T-helper 2 cell treated with Interferon-gamma antibody and Interleukin-4, amounts not matched to agents 5 μg/mL and 100 μg/mL, for 36 hours (primary cell): ENCODE measurements around the gene NDC1.

Experiments used
- DNase-seq: peaks from one replicate; pipeline ENCODE4 v3.0.0; 2021; ENCODE audit warnings: low spot score
- H3K27ac Mint-ChIP-seq: one replicate; pipeline ENCODE4 v1.8.0; 2021; ENCODE audit warnings: mild to moderate bottlenecking, mixed read lengths
- H3K27me3 Mint-ChIP-seq: one replicate; pipeline ENCODE4 v1.8.0; 2021; ENCODE audit warnings: low read depth, mixed read lengths
- H3K36me3 Mint-ChIP-seq: one replicate; pipeline ENCODE4 v1.8.0; 2021; ENCODE audit warnings: low read depth, mixed read lengths
- H3K4me1 Mint-ChIP-seq: one replicate; pipeline ENCODE4 v1.8.0; 2021; ENCODE audit warnings: low read depth, mixed read lengths
- H3K4me3 Mint-ChIP-seq: one replicate; pipeline ENCODE4 v1.8.0; 2022; ENCODE audit warnings: mild to moderate bottlenecking, moderate library complexity, mixed read lengths
- H3K9me3 Mint-ChIP-seq: one replicate; pipeline ENCODE4 v1.8.0; 2021; ENCODE audit warnings: mixed read lengths

NDC1 gene

GRCh38 chr1:53811414-53811851, 26.7 kb downstream of the NDC1 start:
- no peak overlapping the region for H3K27ac Mint-ChIP-seq
- peaks cover 27% of the 10 kb centered on the region for H3K4me1 Mint-ChIP-seq
- H3K27me3 Mint-ChIP-seq = no peaks in the 10 kb centered on the region
- H3K36me3 Mint-ChIP-seq = peaks cover 65% of the 10 kb centered on the region
- H3K4me3 Mint-ChIP-seq = no peak overlapping the region
- no peak for DNase-seq
- no peaks in the 10 kb centered on the region for H3K9me3 Mint-ChIP-seq

GRCh38 chr1:53810497-53810896, 27.6 kb downstream of the NDC1 start:
- Mint-ChIP-seq H3K4me1 (peaks cover 21% of the 10 kb centered on the region), H3K27ac (peak overlapping the region; percentile 22), H3K36me3 (peaks cover 58% of the 10 kb centered on the region), H3K4me3 (no peak overlapping the region), H3K9me3 (no peaks in the 10 kb centered on the region), H3K27me3 (no peaks in the 10 kb centered on the region)
- DNase-seq = no peak

- no peak overlapping the region for H3K4me3 Mint-ChIP-seq
- DNase-seq = no peak
- H3K27ac Mint-ChIP-seq = no peak overlapping the region
- no peaks in the 10 kb centered on the region for H3K9me3 Mint-ChIP-seq
- peaks cover 16% of the 10 kb centered on the region for H3K4me1 Mint-ChIP-seq
- no peaks in the 10 kb centered on the region for H3K27me3 Mint-ChIP-seq
- peaks cover 53% of the 10 kb centered on the region for H3K36me3 Mint-ChIP-seq
Measured at GRCh38 chr1:53810007-53810406, 28.1 kb downstream of the NDC1 start.

- H3K4me3 Mint-ChIP-seq = no peak overlapping the region
- H3K27ac Mint-ChIP-seq = no peak overlapping the region
- no peaks in the 10 kb centered on the region for H3K27me3 Mint-ChIP-seq
Measured at GRCh38 chr1:53807916-53808315, 30.2 kb downstream of the NDC1 start.

GRCh38 chr1:53804791-53805505, 33.1 kb downstream of the NDC1 start:
- no peak overlapping the region for H3K27ac Mint-ChIP-seq
- H3K9me3 Mint-ChIP-seq = no peaks in the 10 kb centered on the region
- H3K4me3 Mint-ChIP-seq = no peak overlapping the region
- H3K4me1 Mint-ChIP-seq = no peaks in the 10 kb centered on the region
- H3K36me3 Mint-ChIP-seq = peaks cover 35% of the 10 kb centered on the region
- no peaks in the 10 kb centered on the region for H3K27me3 Mint-ChIP-seq
- no peak for DNase-seq

More at GRCh38 chr1:53807916-53808315, 30.2 kb downstream of the NDC1 start:
- Mint-ChIP-seq H3K36me3 (peaks cover 47% of the 10 kb centered on the region), H3K4me1 (peaks cover 8% of the 10 kb centered on the region), H3K9me3 (no peaks in the 10 kb centered on the region)
- no peak for DNase-seq

- no peak for DNase-seq
- Mint-ChIP-seq H3K27ac (no peak overlapping the region), H3K9me3 (no peaks in the 10 kb centered on the region), H3K4me3 (no peak overlapping the region), H3K27me3 (no peaks in the 10 kb centered on the region), H3K36me3 (peaks cover 39% of the 10 kb centered on the region), H3K4me1 (no peaks in the 10 kb centered on the region)
Measured at GRCh38 chr1:53804181-53804580, 33.9 kb downstream of the NDC1 start.

GRCh38 chr1:53800621-53801020, 37.5 kb downstream of the NDC1 start:
- Mint-ChIP-seq H3K27ac (no peak overlapping the region), H3K4me3 (no peak overlapping the region), H3K4me1 (no peaks in the 10 kb centered on the region), H3K27me3 (no peaks in the 10 kb centered on the region), H3K36me3 (peaks cover 40% of the 10 kb centered on the region), H3K9me3 (no peaks in the 10 kb centered on the region)
- no peak for DNase-seq

GRCh38 chr1:53799141-53799540, 39.0 kb downstream of the NDC1 start:
- Mint-ChIP-seq H3K27me3 (no peaks in the 10 kb centered on the region), H3K27ac (no peak overlapping the region), H3K4me1 (no peaks in the 10 kb centered on the region), H3K9me3 (no peaks in the 10 kb centered on the region), H3K4me3 (no peak overlapping the region), H3K36me3 (peaks cover 43% of the 10 kb centered on the region)
- DNase-seq = no peak

GRCh38 chr1:53792806-53793205, 45.3 kb downstream of the NDC1 start:
- Mint-ChIP-seq H3K27me3 (no peaks in the 10 kb centered on the region), H3K4me3 (no peak overlapping the region), H3K4me1 (no peaks in the 10 kb centered on the region), H3K9me3 (no peaks in the 10 kb centered on the region), H3K36me3 (peaks cover 40% of the 10 kb centered on the region), H3K27ac (no peak overlapping the region)
- DNase-seq = no peak

- Mint-ChIP-seq H3K9me3 (no peaks in the 10 kb centered on the region), H3K4me1 (peaks cover 8% of the 10 kb centered on the region), H3K4me3 (no peak overlapping the region), H3K27ac (no peak overlapping the region), H3K27me3 (no peaks in the 10 kb centered on the region), H3K36me3 (peaks cover 40% of the 10 kb centered on the region)
- DNase-seq = no peak
Measured at GRCh38 chr1:53787655-53788054, 50.4 kb downstream of the NDC1 start.

GRCh38 chr1:53783056-53783455, 55.0 kb downstream of the NDC1 start:
- Mint-ChIP-seq H3K27ac (peak overlapping the region; percentile 12), H3K9me3 (no peaks in the 10 kb centered on the region), H3K36me3 (peaks cover 44% of the 10 kb centered on the region), H3K27me3 (no peaks in the 10 kb centered on the region), H3K4me3 (no peak overlapping the region), H3K4me1 (peaks cover 14% of the 10 kb centered on the region)
- peak; percentile 35 for DNase-seq

GRCh38 chr1:53781654-53782053, 56.4 kb downstream of the NDC1 start:
- DNase-seq = no peak
- H3K4me3 Mint-ChIP-seq = no peak overlapping the region
- H3K9me3 Mint-ChIP-seq = no peaks in the 10 kb centered on the region
- H3K36me3 Mint-ChIP-seq = peaks cover 44% of the 10 kb centered on the region
- H3K27ac Mint-ChIP-seq = no peak overlapping the region
- no peaks in the 10 kb centered on the region for H3K27me3 Mint-ChIP-seq
- H3K4me1 Mint-ChIP-seq = peaks cover 14% of the 10 kb centered on the region

GRCh38 chr1:53777272-53777671, 60.8 kb downstream of the NDC1 start:
- H3K9me3 Mint-ChIP-seq = no peaks in the 10 kb centered on the region
- no peaks in the 10 kb centered on the region for H3K27me3 Mint-ChIP-seq
- no peak overlapping the region for H3K4me3 Mint-ChIP-seq
- DNase-seq = no peak
- H3K27ac Mint-ChIP-seq = no peak overlapping the region
- peaks cover 7% of the 10 kb centered on the region for H3K4me1 Mint-ChIP-seq
- H3K36me3 Mint-ChIP-seq = peaks cover 35% of the 10 kb centered on the region

- H3K9me3 Mint-ChIP-seq = no peaks in the 10 kb centered on the region
- no peak for DNase-seq
Measured at GRCh38 chr1:53771648-53772047, 66.4 kb downstream of the NDC1 start.

GRCh38 chr1:53769780-53770179, 68.3 kb downstream of the NDC1 start:
- no peak overlapping the region for H3K27ac Mint-ChIP-seq
- no peak overlapping the region for H3K4me3 Mint-ChIP-seq
- DNase-seq = no peak
- peaks cover 38% of the 10 kb centered on the region for H3K36me3 Mint-ChIP-seq
- peaks cover 20% of the 10 kb centered on the region for H3K4me1 Mint-ChIP-seq
- no peaks in the 10 kb centered on the region for H3K9me3 Mint-ChIP-seq
- H3K27me3 Mint-ChIP-seq = no peaks in the 10 kb centered on the region

More at GRCh38 chr1:53771648-53772047, 66.4 kb downstream of the NDC1 start:
- Mint-ChIP-seq H3K4me3 (no peak overlapping the region), H3K36me3 (peaks cover 42% of the 10 kb centered on the region), H3K4me1 (peaks cover 10% of the 10 kb centered on the region), H3K27ac (no peak overlapping the region), H3K27me3 (no peaks in the 10 kb centered on the region)
